COLO668 (cell line): ENCODE results near the gene NRXN2.
"Not testable (repeated sequence)": the region's sequence is repeated elsewhere in the genome, so short reads cannot be mapped to it uniquely, and the experiment has no call there.

Experiments
- DNase-seq: peaks from one replicate; lab custom pipeline; 2025; ENCODE audit not compliant: unreplicated experiment; lab: John Stamatoyannopoulos, UW

The NRXN2 gene

DNA sequence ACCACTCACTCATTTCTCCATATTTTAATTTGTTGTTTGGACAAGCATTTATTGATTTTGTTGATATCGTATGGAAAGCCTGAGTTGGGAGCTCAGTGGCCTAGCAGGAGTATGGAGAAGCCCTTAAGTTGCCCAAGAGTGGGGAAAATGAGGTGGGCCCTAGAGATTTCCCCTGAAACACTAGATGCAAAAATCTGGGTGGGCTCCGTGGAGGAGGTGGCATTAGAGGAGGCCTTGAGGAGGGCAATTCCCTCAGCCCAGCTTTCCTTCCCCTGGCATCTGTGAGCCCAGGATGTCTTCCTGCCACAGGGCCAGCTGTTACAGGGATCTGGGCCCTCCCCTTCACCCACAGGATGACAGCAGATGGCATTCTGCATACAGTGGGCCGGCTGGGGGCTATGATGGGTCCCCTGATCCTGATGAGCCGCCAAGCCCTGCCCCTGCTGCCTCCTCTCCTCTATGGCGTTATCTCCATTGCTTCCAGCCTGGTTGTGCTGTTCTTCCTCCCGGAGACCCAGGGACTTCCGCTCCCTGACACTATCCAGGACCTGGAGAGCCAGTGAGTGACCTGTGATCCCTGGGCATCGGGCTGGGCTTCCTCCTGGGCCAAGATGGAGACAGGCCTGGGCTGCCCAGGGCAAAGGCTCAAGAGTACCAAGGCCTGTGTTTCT is 153.6 kb downstream of the NRXN2 start:
- DNase-seq = no peak

DNA sequence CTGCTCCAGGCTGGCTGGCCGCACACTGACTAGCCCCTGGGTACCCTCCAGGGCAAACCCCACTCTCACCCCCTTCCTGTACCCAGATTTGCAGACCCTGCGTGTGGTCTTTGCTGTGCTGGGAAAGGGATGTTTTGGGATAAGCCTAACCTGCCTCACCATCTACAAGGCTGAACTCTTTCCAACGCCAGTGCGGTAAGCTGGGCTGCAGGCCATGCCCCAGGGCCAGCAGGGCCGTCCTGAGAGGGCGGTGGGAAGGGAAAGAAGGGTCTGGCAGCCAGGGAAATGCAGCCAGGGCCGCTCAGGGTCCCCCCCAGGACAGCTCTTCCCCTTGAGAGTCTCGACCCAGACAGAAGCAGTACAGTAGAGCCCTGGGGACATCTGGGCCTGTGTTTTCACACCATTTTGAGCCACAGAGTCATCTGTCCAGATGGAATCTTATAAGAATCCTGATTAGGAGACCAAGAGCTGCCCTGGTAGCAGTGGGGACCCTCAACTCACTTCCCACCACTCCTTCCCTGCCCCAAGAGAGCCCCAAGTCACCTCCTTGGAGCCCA is 154.3 kb downstream of the NRXN2 start:
- DNase-seq = no peak

DNA sequence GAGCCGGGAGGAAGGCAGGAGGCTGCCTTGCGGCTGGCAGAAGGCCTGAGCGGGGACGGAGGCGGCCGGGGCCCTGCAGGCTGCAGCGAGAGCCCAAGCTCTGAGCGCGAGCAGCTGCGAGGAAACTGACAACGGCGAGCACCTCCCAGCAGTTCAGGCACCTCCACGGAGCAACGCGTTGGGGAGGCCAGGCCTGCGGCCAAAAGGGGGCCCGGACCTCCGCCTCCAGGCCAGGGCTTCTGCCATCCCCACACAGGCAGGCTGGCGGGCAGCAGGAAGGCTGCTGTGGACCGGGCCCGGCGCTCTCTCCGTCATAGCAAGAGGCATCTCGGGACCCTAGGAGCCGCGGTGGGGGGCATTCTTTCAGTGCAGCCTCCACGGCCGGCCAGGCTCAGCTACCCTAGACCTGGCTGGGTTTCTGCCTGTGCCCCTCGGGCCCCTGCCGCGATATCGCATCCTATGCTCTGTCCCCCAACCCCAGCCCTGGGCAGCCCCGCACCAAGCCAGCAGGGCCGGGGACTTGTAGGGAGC is 154.9 kb downstream of the NRXN2 start:
- DNase-seq = no peak

DNA sequence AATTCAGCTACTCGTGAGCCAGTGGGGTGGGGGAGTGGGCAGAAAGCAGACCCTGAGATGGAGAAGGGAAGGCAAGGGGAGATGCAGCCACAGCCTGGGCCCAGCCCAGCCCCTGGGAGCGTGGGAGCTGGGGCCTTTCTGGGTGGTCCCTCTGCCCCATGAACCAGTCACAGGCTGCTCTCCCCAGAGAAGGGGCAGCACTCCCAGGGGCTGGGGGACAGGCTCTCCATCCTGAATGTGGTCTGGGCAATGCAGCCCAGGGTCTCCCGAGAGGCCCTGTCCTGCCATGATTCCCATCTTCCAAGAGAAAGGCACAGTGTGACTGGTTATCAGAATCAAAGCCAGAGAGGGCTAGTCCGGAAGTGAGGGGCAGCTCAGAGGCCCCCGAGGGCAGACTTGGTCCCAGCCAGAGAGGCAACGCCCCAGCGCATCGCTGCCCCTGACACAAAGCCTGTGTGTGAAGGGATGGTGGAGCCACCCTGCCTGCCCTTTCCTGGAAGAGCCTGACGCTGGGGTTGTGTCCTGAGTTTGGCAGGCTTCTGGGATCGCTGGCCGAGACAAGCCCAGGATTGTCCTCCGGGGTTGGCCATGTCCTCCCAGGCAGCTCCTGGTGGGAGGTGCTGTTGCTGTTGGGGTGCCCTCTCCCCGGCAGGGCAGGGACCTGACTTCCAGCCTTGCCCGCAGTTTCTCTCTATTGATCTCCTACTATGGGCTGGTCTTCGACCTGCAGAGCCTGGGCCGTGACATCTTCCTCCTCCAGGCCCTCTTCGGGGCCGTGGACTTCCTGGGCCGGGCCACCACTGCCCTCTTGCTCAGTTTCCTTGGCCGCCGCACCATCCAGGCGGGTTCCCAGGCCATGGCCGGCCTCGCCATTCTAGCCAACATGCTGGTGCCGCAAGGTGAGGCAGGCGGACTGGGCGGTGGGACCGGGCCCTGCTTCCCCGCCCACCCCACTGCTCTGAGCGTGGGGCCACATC is 155.8 kb downstream of the NRXN2 start:
- DNase-seq = no peak

DNA sequence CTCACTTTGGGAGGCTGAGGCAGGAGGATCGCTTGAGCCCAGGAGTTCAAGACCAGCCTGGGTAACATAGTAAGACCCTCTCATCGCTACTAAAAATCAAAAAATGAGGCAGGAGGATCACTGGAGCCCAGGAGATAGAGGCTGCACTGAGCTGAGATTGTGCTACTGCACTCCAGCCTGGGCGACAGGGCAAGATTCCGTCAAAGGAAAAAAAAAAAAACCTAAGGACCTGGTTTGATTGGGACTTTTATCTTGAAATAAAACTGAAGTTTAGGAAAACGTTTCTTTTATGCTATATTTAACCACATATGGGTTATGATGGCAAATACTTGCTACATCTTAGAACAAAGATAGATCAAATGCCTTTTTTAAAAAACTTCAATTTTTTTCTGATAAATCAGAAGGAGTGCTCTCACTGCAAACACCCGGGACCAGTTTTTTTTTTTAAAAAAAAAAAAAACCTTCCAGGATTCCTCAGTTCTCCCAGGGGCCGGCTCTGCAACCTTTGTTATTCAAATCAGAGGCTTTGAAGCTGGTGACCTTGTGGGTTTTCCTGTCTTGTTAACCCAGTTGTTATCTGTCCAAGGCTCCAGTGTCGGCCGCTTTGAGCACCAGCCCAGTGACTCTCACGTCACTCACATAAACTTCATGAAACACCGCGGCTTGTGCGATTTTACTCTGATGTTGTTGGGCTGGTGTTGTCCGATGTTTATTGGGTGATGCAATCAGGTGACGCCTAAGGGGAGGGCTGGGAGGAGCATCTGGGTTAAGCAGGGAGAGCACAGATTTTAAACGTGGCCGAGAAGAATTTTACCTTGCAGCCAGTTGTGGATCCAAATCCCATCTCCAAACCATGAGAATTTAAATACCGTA is 156.7 kb downstream of the NRXN2 start:
- DNase-seq = no peak

DNA sequence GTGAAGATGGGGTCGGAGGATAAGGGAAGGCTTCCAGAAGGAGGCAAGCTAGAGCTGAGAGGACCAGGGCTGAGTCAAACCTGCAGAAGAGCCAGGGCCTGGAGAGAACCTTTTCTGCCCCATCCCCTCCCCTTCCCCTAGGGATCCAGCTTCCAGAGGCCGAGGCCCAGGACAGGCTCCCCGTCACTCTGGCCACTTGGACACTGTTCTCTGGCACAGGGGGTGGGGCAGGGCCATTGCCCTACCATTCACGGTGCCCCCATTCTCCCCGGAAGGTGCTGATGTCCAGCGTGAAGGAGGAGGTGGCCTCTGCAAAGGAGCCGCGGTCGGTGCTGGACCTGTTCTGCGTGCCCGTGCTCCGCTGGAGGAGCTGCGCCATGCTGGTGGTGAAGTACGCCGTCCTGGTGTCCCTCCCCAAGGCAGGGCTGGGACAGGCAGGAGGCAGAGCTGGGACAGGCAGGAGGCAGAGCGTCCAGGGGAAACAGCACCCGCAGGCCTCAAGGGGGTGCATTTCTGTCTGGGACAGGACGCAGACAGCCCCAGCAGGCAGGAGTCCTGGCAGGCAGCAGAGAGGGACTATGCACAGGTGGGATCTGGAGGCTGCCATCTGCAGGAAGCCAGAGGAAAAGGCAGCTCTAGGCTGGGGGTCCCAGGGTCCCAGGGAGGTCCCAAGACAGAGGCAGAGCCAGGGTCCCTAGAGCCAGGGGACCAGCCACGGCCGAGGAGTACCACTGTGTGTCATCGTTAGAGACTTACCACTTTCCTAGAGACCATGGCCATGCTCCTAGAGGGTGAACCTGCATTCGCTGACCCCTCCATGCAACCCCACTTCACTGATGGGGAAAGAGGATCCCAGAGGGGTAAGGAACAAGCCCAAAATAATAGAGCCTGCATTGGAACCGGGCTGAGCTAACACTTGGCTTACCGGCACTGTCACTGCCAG is 157.8 kb downstream of the NRXN2 start:
- DNase-seq = no peak

DNA sequence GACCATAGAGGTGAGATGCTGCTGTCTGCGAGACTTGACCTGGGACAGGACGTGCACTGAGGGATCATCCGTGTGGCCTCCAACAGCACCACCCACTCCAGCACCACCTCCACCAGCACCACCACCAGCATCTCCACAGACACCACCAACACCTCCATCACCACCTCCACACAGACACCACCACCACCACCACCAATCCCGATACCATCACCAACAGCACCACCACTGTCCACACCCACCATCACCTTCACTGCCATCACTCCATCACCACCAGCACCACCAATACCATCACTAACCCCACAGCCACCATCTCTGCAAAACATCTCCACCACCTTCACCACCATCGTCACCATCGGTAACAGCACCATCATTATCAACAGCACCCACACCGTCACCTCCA is 158.6 kb downstream of the NRXN2 start:
- no peak for DNase-seq

DNA sequence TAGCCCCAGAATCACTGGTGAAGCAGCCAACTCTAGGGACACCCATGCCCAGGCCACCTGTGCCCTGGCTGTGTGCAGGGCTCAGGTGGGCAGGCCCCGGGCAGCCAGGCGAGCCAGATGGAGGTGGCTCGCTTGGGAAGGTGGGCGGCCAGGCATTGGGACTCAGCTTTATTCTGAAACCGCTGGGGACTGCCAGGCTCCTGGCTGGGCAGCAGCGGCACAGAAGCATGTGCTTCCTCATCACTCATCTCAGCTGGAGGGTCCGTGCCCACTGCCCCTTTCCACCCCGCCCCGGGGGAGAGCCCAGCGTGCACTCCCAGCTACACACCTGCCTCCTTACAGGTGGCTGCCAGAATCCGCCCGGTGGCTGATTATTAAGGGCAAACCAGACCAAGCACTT is 159.0 kb downstream of the NRXN2 start:
- no peak for DNase-seq

DNA sequence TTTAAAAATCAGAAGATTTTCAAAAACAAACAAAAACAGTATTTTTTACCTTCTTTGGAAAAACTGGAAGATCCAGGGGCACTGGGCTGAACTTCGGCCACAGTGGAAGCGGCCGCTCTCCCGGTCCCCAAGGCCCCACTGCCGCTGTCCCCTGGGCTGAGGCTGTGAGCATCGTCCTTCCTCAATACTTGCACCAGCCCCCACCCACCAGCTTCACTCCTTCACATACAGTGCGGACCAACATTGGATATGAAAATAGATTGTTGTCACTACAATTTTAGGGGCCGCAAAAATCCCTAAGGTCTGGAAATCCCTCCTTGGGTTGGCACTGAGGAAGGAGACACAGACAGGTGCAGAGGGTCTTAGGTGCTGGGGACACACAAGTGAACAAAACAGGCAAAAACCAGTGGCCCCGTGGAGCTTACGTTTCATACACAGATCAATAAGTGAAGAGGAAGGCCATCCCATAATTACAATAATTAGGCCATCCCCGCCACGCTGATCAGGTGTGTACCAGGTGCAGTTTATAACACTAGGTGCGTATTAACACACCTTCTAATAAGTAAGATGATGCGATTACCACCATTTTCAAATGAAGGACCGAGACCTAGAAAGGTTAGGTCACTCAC is 160.2 kb downstream of the NRXN2 start:
- no peak for DNase-seq

DNA sequence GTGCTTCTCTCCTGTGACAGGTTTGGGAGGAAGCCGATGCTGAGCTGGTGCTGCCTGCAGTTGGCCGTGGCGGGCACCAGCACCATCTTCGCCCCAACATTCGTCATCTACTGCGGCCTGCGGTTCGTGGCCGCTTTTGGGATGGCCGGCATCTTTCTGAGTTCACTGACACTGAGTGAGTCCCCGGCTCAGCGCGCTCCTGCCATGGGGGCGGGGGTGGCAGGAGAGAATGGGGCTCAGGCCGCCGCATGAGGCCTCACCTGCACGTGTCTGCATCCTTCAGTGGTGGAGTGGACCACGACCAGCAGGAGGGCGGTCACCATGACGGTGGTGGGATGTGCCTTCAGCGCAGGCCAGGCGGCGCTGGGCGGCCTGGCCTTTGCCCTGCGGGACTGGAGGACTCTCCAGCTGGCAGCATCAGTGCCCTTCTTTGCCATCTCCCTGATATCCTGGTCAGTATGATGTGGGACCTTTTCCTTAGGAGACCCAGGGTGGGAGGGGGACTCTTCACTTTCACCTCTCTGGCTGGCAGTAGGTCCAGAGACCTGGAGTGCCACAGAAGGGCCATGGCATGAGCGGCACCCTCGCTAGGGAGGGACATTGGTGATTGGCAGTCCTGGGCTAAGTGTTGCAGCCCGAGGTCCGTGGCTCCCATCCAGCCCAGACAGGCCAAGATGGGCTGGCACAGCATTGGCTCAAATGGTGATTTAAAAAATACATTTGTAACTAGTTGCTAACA is 160.8 kb downstream of the NRXN2 start:
- DNase-seq = no peak

DNA sequence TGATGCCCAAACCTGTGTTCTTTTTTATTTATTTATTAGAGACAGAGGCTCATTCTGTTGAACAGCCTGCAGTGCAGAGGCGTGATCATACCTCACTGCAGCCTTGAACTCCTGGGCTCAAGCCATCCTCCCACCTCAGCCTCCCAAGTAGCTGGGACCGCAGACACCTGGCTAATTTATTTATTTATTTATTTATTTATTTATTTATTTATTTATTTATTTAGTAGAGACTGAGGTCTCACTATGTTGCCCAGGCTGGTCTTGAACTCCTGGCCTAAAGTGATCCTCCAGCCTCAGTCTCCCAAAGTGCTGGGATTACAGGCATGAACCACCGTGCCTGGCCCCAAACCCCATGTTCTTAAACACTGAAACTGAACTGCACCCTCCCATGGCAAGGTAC is 161.6 kb downstream of the NRXN2 start:
- not testable (repeated sequence) for DNase-seq

DNA sequence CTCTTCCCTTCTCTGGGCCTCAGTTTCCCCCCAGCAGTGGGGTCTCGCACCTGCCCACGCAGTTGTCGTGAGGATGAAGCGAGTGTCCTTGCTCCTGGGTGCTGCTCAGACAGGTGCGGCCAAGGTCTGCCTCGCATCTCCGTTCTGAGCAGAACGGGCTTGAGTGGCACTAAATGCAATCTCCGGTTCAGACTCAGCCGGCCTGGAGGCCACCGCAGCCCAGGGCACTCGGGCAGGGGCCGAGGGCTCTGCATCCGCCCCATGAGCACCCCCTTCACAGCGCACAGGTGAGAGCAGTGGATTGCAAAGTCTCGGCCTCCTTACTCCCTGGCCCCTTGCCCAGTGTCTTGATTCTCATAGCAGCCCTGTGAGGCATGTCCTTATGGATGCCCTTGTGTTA is 162.1 kb downstream of the NRXN2 start:
- DNase-seq = no peak

DNA sequence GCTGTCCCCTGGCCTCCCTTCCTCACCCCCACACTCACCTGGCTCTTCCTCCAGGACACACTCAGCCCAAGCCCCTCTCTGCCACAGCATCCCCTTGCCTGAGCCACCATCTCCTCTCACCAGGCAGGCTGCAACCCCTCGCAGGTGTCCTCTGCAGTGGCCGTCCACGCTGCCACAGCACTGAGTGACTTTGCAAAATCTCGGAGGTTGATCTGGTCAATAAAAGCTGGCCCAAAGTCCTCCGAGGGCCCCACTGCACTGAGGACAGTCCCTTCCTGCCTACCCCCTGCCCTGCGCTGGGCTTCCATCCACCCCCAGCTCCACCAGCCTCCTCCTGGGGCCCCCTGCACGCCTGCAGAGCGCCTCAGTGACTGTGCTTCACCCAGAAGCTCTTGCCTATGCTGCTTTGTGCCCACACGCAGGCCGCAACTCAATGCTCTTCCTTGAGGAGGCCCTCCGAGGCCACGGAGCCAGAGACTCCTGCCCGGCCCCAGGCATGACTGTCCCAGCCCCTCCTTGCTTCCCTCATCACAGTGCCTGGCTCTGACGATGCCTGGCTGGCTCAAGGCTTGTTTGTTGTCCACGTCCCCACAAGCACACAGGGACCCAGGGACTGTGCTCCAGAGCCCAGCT is 162.7 kb downstream of the NRXN2 start:
- no peak for DNase-seq

DNA sequence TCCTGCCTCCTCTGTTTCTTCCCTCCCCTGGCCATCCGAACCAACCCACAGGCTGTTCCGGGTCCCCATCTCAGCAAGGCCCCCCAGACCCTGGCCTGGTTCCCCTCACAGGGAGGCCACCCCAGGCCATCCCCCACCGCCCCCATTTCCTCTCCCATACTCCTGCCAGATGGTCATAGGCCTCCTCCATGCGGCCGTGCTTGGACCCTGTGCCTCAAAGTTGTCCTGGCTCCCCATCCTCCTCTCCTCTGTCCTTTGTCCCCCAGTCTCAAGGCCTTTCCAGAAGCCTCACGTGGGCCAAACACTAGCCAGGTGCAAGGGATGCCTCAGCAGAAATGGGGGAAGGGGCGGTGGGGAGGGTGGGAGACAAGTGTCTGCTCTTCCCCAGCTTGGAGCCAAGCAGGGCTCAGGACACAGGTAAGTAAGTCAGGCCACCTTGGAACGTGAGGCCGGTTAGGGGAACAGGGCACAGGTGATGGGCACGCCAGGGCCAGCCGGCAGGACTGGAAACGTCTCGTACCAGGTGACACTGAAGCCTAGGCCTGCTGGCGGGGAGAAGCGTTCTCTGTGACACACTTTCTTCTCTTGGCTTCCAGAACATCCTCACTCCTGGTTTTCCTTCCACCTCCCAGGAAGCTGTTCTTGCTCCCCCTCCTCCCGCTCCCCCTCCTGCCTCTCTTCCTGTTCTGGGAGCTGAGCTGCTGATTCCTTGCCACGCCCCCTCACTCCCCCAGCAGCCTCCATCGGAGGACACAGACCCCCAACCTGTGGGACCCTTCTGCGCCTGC is 163.5 kb downstream of the NRXN2 start:
- DNase-seq = no peak

DNA sequence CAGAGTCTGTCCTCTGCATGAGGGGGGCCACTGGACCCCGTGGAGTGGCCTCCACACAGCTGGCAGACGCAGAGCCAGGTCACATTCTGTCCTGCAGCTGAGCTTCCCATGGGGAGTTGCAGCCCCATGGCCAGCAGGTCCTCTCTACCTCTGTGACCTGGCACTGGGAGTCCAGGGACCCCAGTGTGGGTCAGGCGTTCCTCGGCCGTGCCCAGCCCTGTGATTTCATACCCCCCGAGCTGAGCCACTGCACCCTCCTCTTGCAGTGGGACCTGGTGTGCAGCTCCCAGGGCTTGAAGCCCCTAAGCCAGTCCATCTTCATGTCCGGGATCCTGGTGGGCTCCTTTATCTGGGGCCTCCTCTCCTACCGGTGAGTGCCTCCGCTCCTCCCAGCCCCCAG is 164.1 kb downstream of the NRXN2 start:
- no peak for DNase-seq

DNA sequence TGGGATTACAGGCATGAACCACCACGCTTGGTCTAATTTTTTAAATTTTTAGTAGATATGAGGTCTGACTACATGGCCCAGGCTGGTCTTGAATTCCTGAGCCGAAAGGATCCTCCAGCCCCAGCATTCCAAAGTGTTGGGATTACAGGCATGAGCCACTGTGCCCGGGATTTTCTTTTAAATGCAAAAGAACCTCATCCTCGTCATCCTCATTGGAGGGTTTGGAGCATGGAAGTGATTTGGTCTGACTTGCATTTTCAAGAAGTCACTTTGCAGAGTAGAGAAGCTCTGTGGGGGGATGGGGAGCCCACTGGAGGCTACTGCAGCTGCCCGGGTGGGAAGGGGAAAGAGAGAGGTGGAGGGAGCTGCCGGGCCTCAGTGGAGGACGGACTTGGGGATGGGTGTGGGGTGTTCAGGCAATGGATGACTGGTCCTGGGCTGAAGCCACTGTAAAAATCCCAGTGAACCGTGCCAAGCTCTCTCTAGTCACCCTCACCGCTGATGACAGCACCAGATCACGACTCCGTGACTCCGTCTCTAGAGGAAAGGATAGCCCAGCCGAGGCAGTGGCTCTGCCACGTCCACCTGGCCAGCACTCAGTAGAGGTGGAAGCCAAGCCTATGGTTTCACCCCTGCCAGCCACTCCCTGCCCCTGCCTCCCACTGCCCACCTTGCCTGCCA is 164.8 kb downstream of the NRXN2 start:
- DNase-seq = no peak
